HEK293 (cell line): ENCODE data around the gene DNAJC6.

ENCODE experiments used
- RBAK ChIP-seq: fragments of 450-650 bp; formaldehyde crosslinking; IDR thresholded peaks from 2 replicates; pipeline ENCODE4 v1.5.1; 2016; ENCODE audit warnings: missing biosample characterization, missing genetic modification characterization
- TCF7L2 ChIP-seq: IDR thresholded peaks from 2 replicates; pipeline ENCODE4 v1.6.1; 2011; ENCODE audit warnings: low read depth, mild to moderate bottlenecking, inconsistent platforms, low read length, moderate library complexity, borderline replicate concordance
- ZEB2 ChIP-seq: fragments of 450-650 bp; formaldehyde crosslinking; IDR thresholded peaks from 2 replicates; pipeline ENCODE4 v1.5.1; 2016; ENCODE audit warnings: missing biosample characterization, missing genetic modification characterization
- ZNF132 ChIP-seq: fragments of 450-650 bp; formaldehyde crosslinking; IDR thresholded peaks from 2 replicates; pipeline ENCODE4 v1.5.1; 2017; ENCODE audit warnings: missing biosample characterization, missing genetic modification characterization, borderline replicate concordance
- ZNF138 ChIP-seq: fragments of 450-650 bp; formaldehyde crosslinking; IDR thresholded peaks from 2 replicates; pipeline ENCODE4 v1.5.1; 2016; ENCODE audit warnings: missing biosample characterization, missing genetic modification characterization, borderline replicate concordance
- ZNF274 ChIP-seq, 2 experiments: fragments of 200-500 bp in 1 of 2; fragments of 450-650 bp in 1 of 2; sonication (Bioruptor generic) in 1 of 2; formaldehyde crosslinking in 1 of 2; IDR thresholded peaks; 2 replicates each; pipeline versions ENCODE4 v1.5.1 to v1.6.1; 2014 to 2016; ENCODE audit warnings: borderline replicate concordance in 1 of 2, inconsistent platforms in 1 of 2, low read length in 1 of 2, missing biosample characterization in 1 of 2, missing genetic modification characterization in 1 of 2
- ZNF707 ChIP-seq: fragments of 450-650 bp; formaldehyde crosslinking; IDR thresholded peaks from 2 replicates; pipeline ENCODE4 v1.5.1; 2016; ENCODE audit warnings: missing biosample characterization, missing genetic modification characterization
- TF ChIP-seq, protein P1 (sequence below): fragments of 450-650 bp; formaldehyde crosslinking; IDR thresholded peaks from 2 replicates; pipeline ENCODE4 v1.5.1; 2016; ENCODE audit warnings: missing biosample characterization, missing genetic modification characterization
- TF ChIP-seq, protein P2 (sequence below): fragments of 450-650 bp; formaldehyde crosslinking; IDR thresholded peaks from 2 replicates; pipeline ENCODE4 v1.5.1; 2016; ENCODE audit warnings: missing biosample characterization, missing genetic modification characterization, low read depth

DNA sequence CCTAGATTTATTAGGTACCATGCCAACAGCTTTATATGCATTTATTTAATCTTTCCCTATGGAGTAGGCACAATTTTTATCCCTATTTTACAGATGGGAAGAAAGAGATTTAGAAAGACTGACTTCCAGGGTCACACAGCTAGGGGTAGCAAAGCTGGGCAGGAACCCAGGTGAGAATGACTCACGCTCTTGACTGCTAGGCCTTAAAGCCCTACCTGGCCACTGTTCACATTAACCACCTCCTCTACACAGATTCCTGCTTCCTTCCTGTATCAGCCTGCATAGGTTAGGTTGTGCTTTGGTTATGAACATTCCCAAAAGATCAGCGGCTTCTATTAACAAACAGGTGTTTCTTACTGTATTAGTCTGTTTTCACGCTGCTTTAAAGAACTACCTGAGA, 53.2 kb downstream of the DNAJC6 start:
- TF ChIP-seq ZNF274 (IDR thresholded peaks at IDR 0.05; ENCODE audit: low read length) = no peak
- no peak for TF ChIP-seq ZNF274 (tag by site-specific recombination; IDR thresholded peaks at IDR 0.05; ENCODE audit: borderline replicate concordance)
- TF ChIP-seq RBAK (tag by site-specific recombination) = no peak
- TF ChIP-seq, protein P1, sequence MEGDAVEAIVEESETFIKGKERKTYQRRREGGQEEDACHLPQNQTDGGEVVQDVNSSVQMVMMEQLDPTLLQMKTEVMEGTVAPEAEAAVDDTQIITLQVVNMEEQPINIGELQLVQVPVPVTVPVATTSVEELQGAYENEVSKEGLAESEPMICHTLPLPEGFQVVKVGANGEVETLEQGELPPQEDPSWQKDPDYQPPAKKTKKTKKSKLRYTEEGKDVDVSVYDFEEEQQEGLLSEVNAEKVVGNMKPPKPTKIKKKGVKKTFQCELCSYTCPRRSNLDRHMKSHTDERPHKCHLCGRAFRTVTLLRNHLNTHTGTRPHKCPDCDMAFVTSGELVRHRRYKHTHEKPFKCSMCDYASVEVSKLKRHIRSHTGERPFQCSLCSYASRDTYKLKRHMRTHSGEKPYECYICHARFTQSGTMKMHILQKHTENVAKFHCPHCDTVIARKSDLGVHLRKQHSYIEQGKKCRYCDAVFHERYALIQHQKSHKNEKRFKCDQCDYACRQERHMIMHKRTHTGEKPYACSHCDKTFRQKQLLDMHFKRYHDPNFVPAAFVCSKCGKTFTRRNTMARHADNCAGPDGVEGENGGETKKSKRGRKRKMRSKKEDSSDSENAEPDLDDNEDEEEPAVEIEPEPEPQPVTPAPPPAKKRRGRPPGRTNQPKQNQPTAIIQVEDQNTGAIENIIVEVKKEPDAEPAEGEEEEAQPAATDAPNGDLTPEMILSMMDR (tag by site-specific recombination) = no peak
- no peak for TF ChIP-seq ZEB2 (tag by site-specific recombination)
- no peak for TF ChIP-seq ZNF132 (tag by site-specific recombination)
- TF ChIP-seq TCF7L2 = no peak
- TF ChIP-seq ZNF138 (tag by site-specific recombination) = no peak
- TF ChIP-seq ZNF707 (tag by site-specific recombination) = no peak
- TF ChIP-seq, protein P2, sequence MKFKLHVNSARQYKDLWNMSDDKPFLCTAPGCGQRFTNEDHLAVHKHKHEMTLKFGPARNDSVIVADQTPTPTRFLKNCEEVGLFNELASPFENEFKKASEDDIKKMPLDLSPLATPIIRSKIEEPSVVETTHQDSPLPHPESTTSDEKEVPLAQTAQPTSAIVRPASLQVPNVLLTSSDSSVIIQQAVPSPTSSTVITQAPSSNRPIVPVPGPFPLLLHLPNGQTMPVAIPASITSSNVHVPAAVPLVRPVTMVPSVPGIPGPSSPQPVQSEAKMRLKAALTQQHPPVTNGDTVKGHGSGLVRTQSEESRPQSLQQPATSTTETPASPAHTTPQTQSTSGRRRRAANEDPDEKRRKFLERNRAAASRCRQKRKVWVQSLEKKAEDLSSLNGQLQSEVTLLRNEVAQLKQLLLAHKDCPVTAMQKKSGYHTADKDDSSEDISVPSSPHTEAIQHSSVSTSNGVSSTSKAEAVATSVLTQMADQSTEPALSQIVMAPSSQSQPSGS = no peak
